IMR-90 (cell line): Measurements from ENCODE around the gene OTOG. TPM values are rescaled to one million over a fixed set of nuclear protein-coding genes. Genes with fewer than 3 reads are reported as not detected.

Source experiments
- ATAC-seq: fragments of 200-7000 bp; cut with Tn5 transposase; 2 replicates; pipeline ENCODE4 v1.9.1; 2020; ENCODE audit warnings: low read depth, mild to moderate bottlenecking, moderate library complexity
- BruUV-seq: library from RNA; stranded (reverse); fragments of 400-500 nt; replicated peaks from 2 replicates; lab custom pipeline; 2021; lab: Mats Ljungman, UMichigan
- CTCF ChIA-PET: fragments of 300-600 bp; formaldehyde crosslinking; extraction: SDS; loops from one replicate; lab custom pipeline; 2021; ENCODE audit warnings: antibody characterized with exemption; lab: Yijun Ruan, JAX
- POLR2A ChIA-PET: fragments of 300-600 bp; sonication (Branson Sonifier 250); formaldehyde crosslinking; loops from one replicate; lab custom pipeline; 2022; ENCODE audit warnings: antibody characterized with exemption; ENCODE audit not compliant: unreplicated experiment; lab: Charles Lee
- DNase-seq: peaks from one replicate; pipeline ENCODE4 v3.0.0; 2013
- H2AFZ ChIP-seq: replicated peaks from 2 replicates; pipeline ENCODE3; 2013; ENCODE audit warnings: low read length, mild to moderate bottlenecking; ENCODE audit not compliant: poor library complexity
- H2AK5ac ChIP-seq: 2 replicates; pipeline ENCODE4 v1.6.1; 2013; ENCODE audit warnings: low read depth, low read length, inconsistent platforms
- H2AK9ac ChIP-seq: replicated peaks from 2 replicates; pipeline ENCODE3; 2013; ENCODE audit warnings: mild to moderate bottlenecking, low read depth, low read length, moderate library complexity; ENCODE audit not compliant: poor library complexity
- H2BK120ac ChIP-seq: 2 replicates; pipeline ENCODE4 v1.6.1; 2013; ENCODE audit warnings: low read depth, low read length, inconsistent platforms
- H2BK15ac ChIP-seq: 3 replicates; pipeline ENCODE4 v1.6.1; 2013; ENCODE audit warnings: low read depth, low read length, inconsistent platforms
- H2BK20ac ChIP-seq: 2 replicates; pipeline ENCODE4 v1.6.1; 2013; ENCODE audit warnings: low read depth, mild to moderate bottlenecking, inconsistent platforms, low read length, moderate library complexity
- H2BK5ac ChIP-seq: 2 replicates; pipeline ENCODE4 v1.6.1; 2013; ENCODE audit warnings: mild to moderate bottlenecking, low read depth, low read length, inconsistent platforms; ENCODE audit not compliant: poor library complexity, severe bottlenecking
- H3K14ac ChIP-seq: replicated peaks from 2 replicates; pipeline ENCODE4 v1.6.1; 2013; ENCODE audit warnings: low read depth, low read length, inconsistent platforms
- H3K18ac ChIP-seq: 2 replicates; pipeline ENCODE4 v1.6.1; 2013; ENCODE audit warnings: low read depth, low read length, control low read depth
- H3K23ac ChIP-seq: 2 replicates; pipeline ENCODE4 v1.6.1; 2013; ENCODE audit warnings: low read depth, low read length, inconsistent platforms
- H3K27ac ChIP-seq: 2 replicates; pipeline ENCODE4 v1.5.1; 2013; ENCODE audit warnings: mild to moderate bottlenecking, control low read depth, low read length; ENCODE audit not compliant: insufficient read depth
- H3K27me3 ChIP-seq: 2 replicates; pipeline ENCODE4 v1.6.1; 2013; ENCODE audit warnings: low read length; ENCODE audit not compliant: control insufficient read depth, insufficient read depth
- H3K36me3 ChIP-seq: 2 replicates; pipeline ENCODE4 v1.6.1; 2013; ENCODE audit warnings: low read length, mixed read lengths; ENCODE audit not compliant: control insufficient read depth, insufficient read depth
- H3K4ac ChIP-seq: 2 replicates; pipeline ENCODE4 v1.6.1; 2013; ENCODE audit warnings: low read depth, low read length, inconsistent platforms
- H3K4me1 ChIP-seq: 2 replicates; pipeline ENCODE4 v1.6.1; 2013; ENCODE audit warnings: low read length, mixed read lengths; ENCODE audit not compliant: control insufficient read depth, insufficient read depth
- H3K4me2 ChIP-seq: 2 replicates; pipeline ENCODE4 v1.6.1; 2013; ENCODE audit warnings: low read depth, mild to moderate bottlenecking, control low read depth, low read length, moderate library complexity
- H3K4me3 ChIP-seq: 2 replicates; pipeline ENCODE4 v1.5.1; 2013; ENCODE audit warnings: low read depth, mild to moderate bottlenecking, control low read depth, low read length, moderate library complexity; ENCODE audit not compliant: insufficient read depth
- H3K56ac ChIP-seq: 2 replicates; pipeline ENCODE4 v1.6.1; 2013; ENCODE audit warnings: low read length, inconsistent platforms; ENCODE audit not compliant: insufficient read depth; ENCODE audit errors: extremely low read depth
- H3K79me1 ChIP-seq, 2 experiments: 2 replicates each; pipeline ENCODE4 v1.6.1; 2013; ENCODE audit warnings: low read length in 2 of 2, inconsistent platforms in 1 of 2, low read depth in 1 of 2
- H3K9ac ChIP-seq: 2 replicates; pipeline ENCODE4 v1.6.1; 2013; ENCODE audit warnings: low read depth, low read length, control low read depth
- H3K9me1 ChIP-seq: 2 replicates; pipeline ENCODE4 v1.6.1; 2013; ENCODE audit warnings: low read length, inconsistent platforms; ENCODE audit not compliant: insufficient read depth
- H3K9me3 ChIP-seq: 2 replicates; pipeline ENCODE4 v1.6.1; 2013; ENCODE audit warnings: low read length; ENCODE audit not compliant: control insufficient read depth, insufficient read depth
- H4K20me1 ChIP-seq: 2 replicates; pipeline ENCODE4 v1.6.1; 2013; ENCODE audit warnings: low read length, inconsistent platforms; ENCODE audit not compliant: insufficient read depth
- H4K5ac ChIP-seq: 2 replicates; pipeline ENCODE4 v1.6.1; 2013; ENCODE audit warnings: mild to moderate bottlenecking, low read depth, low read length, control low read depth
- H4K8ac ChIP-seq, 2 experiments: 2 replicates each; pipeline ENCODE4 v1.6.1; 2013; ENCODE audit warnings: low read depth in 2 of 2, low read length in 2 of 2, control low read depth in 1 of 2, inconsistent platforms in 1 of 2
- H4K91ac ChIP-seq: 2 replicates; pipeline ENCODE4 v1.6.1; 2013; ENCODE audit warnings: low read depth, low read length, inconsistent platforms; ENCODE audit not compliant: insufficient read depth
- BHLHE40 ChIP-seq: fragments of 150-350 bp; IDR thresholded peaks from 2 replicates; pipeline ENCODE4 v1.6.1; 2016; ENCODE audit warnings: mild to moderate bottlenecking, low read depth, low read length
- CHD1 ChIP-seq: IDR thresholded peaks from 2 replicates; pipeline ENCODE4 v1.6.1; 2012; ENCODE audit warnings: low read depth, low read length, improper control_type of control experiment
- MAFK ChIP-seq: IDR thresholded peaks from 2 replicates; pipeline ENCODE4 v1.6.1; 2012; ENCODE audit warnings: low read depth, low read length, improper control_type of control experiment
- WGBS, 2 experiments: methylation state at CpG; one replicate each; pipeline versions ENCODE4 v1.1.5 to v1.1.7; 2013; ENCODE audit warnings: missing lambda C conversion rate in 2 of 2; ENCODE audit not compliant: insufficient read length in 1 of 2; ENCODE audit errors: extremely low coverage in 2 of 2; 5-methylcytosine and 5-hydroxymethylcytosine counted together
- dilution Hi-C: fragments of 300-500 bp; cut with HindIII; formaldehyde crosslinking; loops from one replicate; pipeline ENCODE4 v1.14.3; 2018; ENCODE audit warnings: low sequenced_read_pairs; ENCODE audit not compliant: unreplicated experiment
- in situ Hi-C: fragments of 300-500 bp; cut with MboI; formaldehyde crosslinking; loops from 3 replicates; pipeline ENCODE4 v1.14.3; 2019; ENCODE audit warnings: low sequenced_read_pairs, inconsistent platforms, mixed read lengths
- intact Hi-C: fragments of 100-400 bp; cut with micrococcal nuclease; formaldehyde crosslinking; loops from 2 replicates; pipeline ENCODE4 v1.10.0; 2022
- polyA plus RNA-seq, 3 experiments: library from polyadenylated mRNA; depleted of rRNA; stranded (reverse); fragments of >200 nt; gene quantifications; 2 replicates each; pipeline ENCODE4 v1.2.3, GENCODE V29; 2012; ENCODE audit warnings: low replicate concordance in 1 of 3
- total RNA-seq: library from RNA; depleted of rRNA; stranded (reverse); fragments of >200 nt; gene quantifications from 2 replicates; pipeline ENCODE4 v1.2.3, GENCODE V29; 2012
- TF ChIP-seq, protein P1 (sequence below): conservative IDR thresholded peaks from 2 replicates; pipeline ENCODE4 v1.5.1; 2012; ENCODE audit warnings: mild to moderate bottlenecking, low read depth, low read length, improper control_type of control experiment

Gene OTOG
- total and polyA plus RNA-seq, 2 of the 4 experiments (the other 2 are of a cell fraction): not detected

DNA sequence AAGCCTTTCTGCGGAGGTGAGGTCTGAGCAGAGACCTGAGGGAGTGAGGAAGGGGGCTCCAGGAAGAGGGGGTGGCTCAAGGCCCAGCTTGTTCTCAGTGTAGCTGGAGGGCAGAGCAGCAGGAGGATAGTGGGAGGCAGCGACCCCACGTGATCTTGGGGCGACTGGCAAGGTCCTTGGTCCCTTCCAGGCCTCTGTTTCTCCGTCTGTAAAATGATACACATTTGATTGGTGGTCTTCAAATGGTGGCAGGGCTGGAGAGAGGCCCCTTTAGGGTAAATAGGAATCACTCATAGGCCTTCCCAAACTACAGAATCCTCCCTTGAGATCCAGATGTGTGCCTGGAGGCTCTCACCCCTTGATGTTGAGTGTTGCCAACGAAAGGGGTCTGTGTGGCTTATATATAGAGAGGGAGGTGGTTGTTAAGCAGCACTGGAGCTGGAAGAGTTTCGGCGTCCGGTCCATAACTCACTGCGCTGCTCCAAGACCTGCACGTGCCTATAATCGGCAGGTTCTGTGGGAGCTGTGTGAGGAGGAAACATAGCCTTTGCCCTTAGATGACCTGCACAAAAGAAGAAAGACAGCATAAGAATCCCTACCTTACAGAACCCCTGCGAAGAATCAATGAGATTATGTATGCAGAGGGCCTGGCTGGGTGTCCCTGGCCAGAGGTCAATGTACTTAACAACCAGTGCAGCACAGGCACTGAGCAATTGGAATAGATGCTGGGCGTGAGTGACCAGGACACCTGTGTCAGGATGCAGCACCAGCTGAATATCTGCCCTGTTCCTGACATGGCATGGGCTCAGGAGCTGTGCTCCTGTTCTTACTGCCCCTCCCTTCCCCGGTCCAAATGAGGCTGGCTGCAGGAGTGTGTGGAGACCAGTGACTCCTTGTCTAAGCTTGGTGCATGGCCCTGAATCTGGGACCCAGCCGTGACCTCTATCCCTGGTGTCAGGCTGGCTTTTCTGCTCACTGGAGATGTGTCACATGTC, 28.7 kb downstream of the OTOG start:
- ChIA-PET POLR2A (no interaction called here), CTCF (interaction anchor here (0.5 kb wide), 1 partner anchor 303 kb away, joined by 6 read pairs; no protein-coding TSS in a partner anchor)
- H2BK15ac ChIP-seq: no peak overlapping the region
- H3K27me3 ChIP-seq: peaks cover 3% of the 10 kb centered on the region; the same call in 1 of the 2 replicates
- H2BK5ac ChIP-seq: no peak overlapping the region
- ATAC-seq: no peak
- no TSS peak for BruUV-seq
- H3K36me3 ChIP-seq: no peaks in the 10 kb centered on the region
- no peak for DNase-seq
- H3K56ac ChIP-seq: no peak overlapping the region
- in situ Hi-C loops: no loop called here
- WGBS, 2 experiments: no CpG with 5 or more reads among the region's 16 CpGs
- dilution Hi-C loops: no loop called here
- H4K5ac ChIP-seq: no peak overlapping the region
- no peaks in the 10 kb centered on the region for H4K20me1 ChIP-seq
- H3K4me3 ChIP-seq: no peak overlapping the region
- no peak overlapping the region for H2AFZ ChIP-seq
- no peak overlapping the region for H3K9ac ChIP-seq
- no peaks in the 10 kb centered on the region for H3K79me1 ChIP-seq
- no peak for TF ChIP-seq MAFK
- TF ChIP-seq CHD1: no peak
- TF ChIP-seq, protein P1, sequence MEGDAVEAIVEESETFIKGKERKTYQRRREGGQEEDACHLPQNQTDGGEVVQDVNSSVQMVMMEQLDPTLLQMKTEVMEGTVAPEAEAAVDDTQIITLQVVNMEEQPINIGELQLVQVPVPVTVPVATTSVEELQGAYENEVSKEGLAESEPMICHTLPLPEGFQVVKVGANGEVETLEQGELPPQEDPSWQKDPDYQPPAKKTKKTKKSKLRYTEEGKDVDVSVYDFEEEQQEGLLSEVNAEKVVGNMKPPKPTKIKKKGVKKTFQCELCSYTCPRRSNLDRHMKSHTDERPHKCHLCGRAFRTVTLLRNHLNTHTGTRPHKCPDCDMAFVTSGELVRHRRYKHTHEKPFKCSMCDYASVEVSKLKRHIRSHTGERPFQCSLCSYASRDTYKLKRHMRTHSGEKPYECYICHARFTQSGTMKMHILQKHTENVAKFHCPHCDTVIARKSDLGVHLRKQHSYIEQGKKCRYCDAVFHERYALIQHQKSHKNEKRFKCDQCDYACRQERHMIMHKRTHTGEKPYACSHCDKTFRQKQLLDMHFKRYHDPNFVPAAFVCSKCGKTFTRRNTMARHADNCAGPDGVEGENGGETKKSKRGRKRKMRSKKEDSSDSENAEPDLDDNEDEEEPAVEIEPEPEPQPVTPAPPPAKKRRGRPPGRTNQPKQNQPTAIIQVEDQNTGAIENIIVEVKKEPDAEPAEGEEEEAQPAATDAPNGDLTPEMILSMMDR: no peak
- no peak for TF ChIP-seq BHLHE40
- H3K9me3 ChIP-seq: no peaks in the 10 kb centered on the region
- no peak overlapping the region for H2BK20ac ChIP-seq
- H3K9me1 ChIP-seq: no peaks in the 10 kb centered on the region
- H3K14ac ChIP-seq: no peak overlapping the region
- intact Hi-C loops: no loop called here
- H2AK9ac ChIP-seq: no peak overlapping the region
- H3K4me2 ChIP-seq: no peak overlapping the region
- H2BK120ac ChIP-seq: no peak overlapping the region
- H3K27ac ChIP-seq: no peak overlapping the region
- no peak overlapping the region for H3K4ac ChIP-seq
- no peak overlapping the region for H3K18ac ChIP-seq
- no peak overlapping the region for H4K91ac ChIP-seq
- no peak overlapping the region for H4K8ac ChIP-seq
- no peak overlapping the region for H3K23ac ChIP-seq
- H3K4me1 ChIP-seq: no peaks in the 10 kb centered on the region
- no peak overlapping the region for H2AK5ac ChIP-seq
